SJSA1 (cell line): ENCODE measurements around the gene ATP2C2. TPM values are rescaled to one million over a fixed set of nuclear protein-coding genes. Genes with fewer than 3 reads are reported as not detected.

Source experiments
- DNase-seq, 2 experiments: peaks; one replicate each; pipeline ENCODE4 v3.0.0-alpha.2; 2015 to 2020; ENCODE audit warnings: low spot score in 2 of 2, low read depth in 1 of 2
- H3K27ac ChIP-seq: fragments of 250-450 bp; sonication (Bioruptor Pico); 2 replicates; pipeline ENCODE4 v1.5.1; 2020; ENCODE audit warnings: mild to moderate bottlenecking, moderate library complexity
- H3K27me3 ChIP-seq: fragments of 250-450 bp; sonication (Bioruptor Pico); replicated peaks from 2 replicates; pipeline ENCODE4 v1.5.1; 2020; ENCODE audit warnings: mild to moderate bottlenecking, moderate library complexity
- H3K36me3 ChIP-seq: fragments of 250-450 bp; sonication (Bioruptor Pico); 2 replicates; pipeline ENCODE4 v1.5.1; 2020; ENCODE audit warnings: mild to moderate bottlenecking
- H3K4me1 ChIP-seq: fragments of 250-450 bp; sonication (Bioruptor Pico); replicated peaks from 2 replicates; pipeline ENCODE4 v1.6.1; 2021; ENCODE audit warnings: mild to moderate bottlenecking
- H3K4me3 ChIP-seq: fragments of 250-450 bp; sonication (Bioruptor Pico); 2 replicates; pipeline ENCODE4 v1.5.1; 2020; ENCODE audit warnings: mild to moderate bottlenecking
- H3K9me3 ChIP-seq: fragments of 250-450 bp; sonication (Bioruptor Pico); replicated peaks from 2 replicates; pipeline ENCODE4 v1.5.1; 2020; ENCODE audit warnings: mild to moderate bottlenecking
- total RNA-seq: library from RNA; depleted of rRNA; stranded (reverse); fragments of >200 nt; shearing (Covaris generic); gene quantifications from 2 replicates; pipeline ENCODE4 v1.2.3, GENCODE V29; 2014

Gene ATP2C2
- total RNA-seq, 1 experiment from 2014 or later, result not detected

DNA sequence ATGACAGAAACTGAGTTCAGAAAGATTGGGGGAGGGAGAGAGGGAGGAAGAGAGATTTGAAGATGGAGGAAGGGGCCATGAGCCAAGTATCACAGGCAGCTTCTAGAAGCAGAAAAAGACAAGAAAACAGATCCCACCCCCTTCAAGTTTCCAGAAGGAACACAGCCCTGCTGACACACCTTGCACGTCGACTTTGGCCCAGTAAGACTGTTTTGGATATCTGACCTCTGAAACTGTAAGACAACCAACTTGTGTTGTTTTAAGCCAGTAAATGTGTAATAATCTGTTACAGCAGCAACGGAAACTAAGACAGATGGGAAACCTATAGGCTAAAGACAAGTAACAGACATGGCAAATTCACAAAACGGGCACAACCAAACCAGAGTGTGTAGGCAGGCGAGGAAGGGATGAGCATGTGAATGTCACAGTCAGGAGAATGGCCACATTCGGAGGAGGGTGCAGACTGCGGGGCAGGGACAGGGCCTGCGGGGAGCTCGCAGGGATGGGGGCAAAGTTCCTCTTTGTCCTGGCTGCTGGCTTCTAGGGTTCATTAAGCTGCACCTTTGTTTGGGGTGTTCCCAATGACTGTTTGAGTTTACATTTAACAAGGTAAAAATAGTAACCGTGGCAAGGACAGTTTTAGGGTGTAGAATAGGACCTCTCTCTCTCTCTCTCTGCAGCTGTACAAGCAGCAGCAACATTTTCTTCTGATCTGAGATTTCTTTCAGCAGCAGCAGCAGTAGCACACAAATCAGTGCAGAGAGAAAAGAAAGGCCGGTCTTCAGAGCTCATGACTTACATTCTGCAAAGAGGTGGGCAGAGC is 18.3 kb upstream of the ATP2C2 start:
- no peak overlapping the region for H3K4me3 ChIP-seq
- H3K36me3 ChIP-seq, result no peaks in the 10 kb centered on the region
- no peak for DNase-seq
- H3K27me3 ChIP-seq, result 0 out of 2 replicates have a peak, but pooled peaks cover 3% of the 10 kb centered on the region
- H3K27ac ChIP-seq, result no peak overlapping the region
- no peaks in the 10 kb centered on the region for H3K4me1 ChIP-seq
- H3K9me3 ChIP-seq, result 0 out of 2 replicates have a peak, but pooled peaks cover 3% of the 10 kb centered on the region

GRCh38 chr16:84350685-84351400 is 17.5 kb upstream of the ATP2C2 start:
- Histone ChIP-seq H3K36me3 (no peaks in the 10 kb centered on the region), H3K4me3 (no peak overlapping the region), H3K27ac (no peak overlapping the region), H3K27me3 (0 out of 2 replicates have a peak, but pooled peaks cover 3% of the 10 kb centered on the region), H3K9me3 (0 out of 2 replicates have a peak, but pooled peaks cover 3% of the 10 kb centered on the region), H3K4me1 (peaks cover 3% of the 10 kb centered on the region)
- no peak for DNase-seq

- no peak overlapping the region for H3K4me3 ChIP-seq
- no peak overlapping the region for H3K27ac ChIP-seq
- H3K36me3 ChIP-seq, result no peaks in the 10 kb centered on the region
- peaks cover 11% of the 10 kb centered on the region for H3K4me1 ChIP-seq
- 0 out of 2 replicates have a peak, but pooled peaks cover 3% of the 10 kb centered on the region for H3K27me3 ChIP-seq
- DNase-seq, result no peak
- H3K9me3 ChIP-seq, result 0 out of 2 replicates have a peak, but pooled peaks cover 3% of the 10 kb centered on the region
Observed at GRCh38 chr16:84351630-84352029, 16.7 kb upstream of the ATP2C2 start.

DNA sequence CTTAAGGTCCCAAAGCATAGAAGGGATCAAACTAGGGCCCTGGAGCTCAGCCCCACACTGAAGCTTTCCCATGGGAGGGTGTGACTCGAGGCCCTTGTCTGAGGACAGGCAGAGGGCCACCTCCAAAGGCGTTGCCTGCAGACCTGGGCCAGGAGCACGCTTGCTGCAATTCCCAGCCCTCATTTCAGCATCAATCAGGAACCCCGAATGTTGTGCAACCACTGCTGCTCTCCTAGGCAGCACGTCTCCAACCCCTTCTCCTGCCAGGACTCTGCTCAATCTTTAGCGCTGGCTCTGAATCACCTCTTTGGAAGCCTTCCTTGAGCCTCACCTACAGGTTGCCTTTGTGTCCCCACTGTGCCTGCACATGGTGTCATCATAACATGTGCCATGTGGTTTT is 14.0 kb upstream of the ATP2C2 start:
- Histone ChIP-seq H3K4me3 (no peak overlapping the region), H3K4me1 (peaks cover 27% of the 10 kb centered on the region), H3K36me3 (no peaks in the 10 kb centered on the region), H3K27me3 (no peaks in the 10 kb centered on the region), H3K9me3 (0 out of 2 replicates have a peak, but pooled peaks cover 3% of the 10 kb centered on the region), H3K27ac (no peak overlapping the region)
- no peak for DNase-seq

- Histone ChIP-seq H3K4me3 (no peak overlapping the region), H3K27ac (no peak overlapping the region), H3K9me3 (0 out of 2 replicates have a peak, but pooled peaks cover 3% of the 10 kb centered on the region), H3K36me3 (no peaks in the 10 kb centered on the region), H3K27me3 (no peaks in the 10 kb centered on the region), H3K4me1 (peaks cover 29% of the 10 kb centered on the region)
- no peak for DNase-seq
Observed at GRCh38 chr16:84355149-84355548, 13.2 kb upstream of the ATP2C2 start.

DNA sequence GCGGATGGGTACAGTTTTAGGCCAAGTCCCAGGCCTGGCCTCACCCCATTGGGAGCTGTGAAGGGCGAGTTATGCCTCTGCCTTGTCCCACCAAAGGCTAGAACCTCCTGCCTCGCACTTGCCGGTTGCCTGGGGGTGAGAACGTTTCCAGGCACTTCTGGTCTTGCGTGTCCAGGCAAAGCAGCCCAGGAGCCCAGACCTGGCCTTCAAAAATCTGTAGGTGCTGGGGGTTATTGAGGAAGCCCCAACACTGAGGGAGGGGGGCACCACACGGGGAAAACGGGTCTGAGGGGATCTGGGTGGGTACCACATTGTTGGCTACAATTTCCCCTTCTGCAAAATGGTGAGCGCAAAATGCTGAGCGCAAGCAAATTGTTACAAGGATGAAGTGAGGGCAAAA is 12.2 kb upstream of the ATP2C2 start:
- Histone ChIP-seq H3K4me1 (peaks cover 33% of the 10 kb centered on the region), H3K27me3 (no peaks in the 10 kb centered on the region), H3K36me3 (no peaks in the 10 kb centered on the region), H3K9me3 (0 out of 2 replicates have a peak, but pooled peaks cover 3% of the 10 kb centered on the region), H3K4me3 (no peak overlapping the region), H3K27ac (peak overlapping the region; percentile 31; the same call in 1 of the 2 replicates)
- no peak for DNase-seq

- Histone ChIP-seq H3K9me3 (0 out of 2 replicates have a peak, but pooled peaks cover 3% of the 10 kb centered on the region), H3K27me3 (no peaks in the 10 kb centered on the region), H3K27ac (peak overlapping the region; percentile 31), H3K4me1 (peaks cover 33% of the 10 kb centered on the region), H3K4me3 (no peak overlapping the region), H3K36me3 (no peaks in the 10 kb centered on the region)
- peak in 1 of 2 experiments; percentile 69 for DNase-seq
Observed at GRCh38 chr16:84356591-84357116, 11.7 kb upstream of the ATP2C2 start.

- Histone ChIP-seq H3K4me3 (no peak overlapping the region), H3K36me3 (no peaks in the 10 kb centered on the region), H3K4me1 (peaks cover 33% of the 10 kb centered on the region), H3K27ac (peak overlapping the region; percentile 31), H3K9me3 (0 out of 2 replicates have a peak, but pooled peaks cover 3% of the 10 kb centered on the region), H3K27me3 (no peaks in the 10 kb centered on the region)
- DNase-seq, result peak; percentile 87 to 90
Observed at GRCh38 chr16:84357191-84357651, 11.1 kb upstream of the ATP2C2 start.

GRCh38 chr16:84358601-84359295 is 9.6 kb upstream of the ATP2C2 start:
- Histone ChIP-seq H3K4me3 (no peak overlapping the region), H3K9me3 (0 out of 2 replicates have a peak, but pooled peaks cover 3% of the 10 kb centered on the region), H3K27me3 (no peaks in the 10 kb centered on the region), H3K4me1 (peaks cover 33% of the 10 kb centered on the region), H3K27ac (no peak overlapping the region), H3K36me3 (no peaks in the 10 kb centered on the region)
- DNase-seq, result no peak

DNA sequence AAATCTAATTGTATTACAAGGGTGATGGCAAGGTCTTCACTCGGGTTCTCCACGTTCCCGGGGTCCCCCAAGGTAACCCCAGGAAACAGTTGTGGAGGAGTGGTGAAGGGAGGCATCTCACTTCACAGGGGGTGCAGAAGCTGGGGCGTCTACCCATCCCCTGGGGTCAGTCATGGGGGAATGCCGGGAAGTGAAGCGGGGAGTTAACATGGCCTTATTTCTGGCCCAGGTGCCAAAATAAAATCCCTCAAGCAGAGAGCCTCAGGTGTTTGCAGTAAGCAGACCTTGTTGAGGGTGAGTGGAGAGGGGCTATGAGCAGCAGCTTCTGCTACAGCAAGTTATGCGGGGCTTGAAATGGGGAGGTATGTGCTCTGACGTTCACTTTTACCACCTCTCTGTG is 9.0 kb upstream of the ATP2C2 start:
- Histone ChIP-seq H3K4me3 (no peak overlapping the region), H3K36me3 (no peaks in the 10 kb centered on the region), H3K4me1 (peaks cover 33% of the 10 kb centered on the region), H3K27ac (no peak overlapping the region), H3K27me3 (no peaks in the 10 kb centered on the region), H3K9me3 (0 out of 2 replicates have a peak, but pooled peaks cover 2% of the 10 kb centered on the region)
- DNase-seq, result no peak

DNA sequence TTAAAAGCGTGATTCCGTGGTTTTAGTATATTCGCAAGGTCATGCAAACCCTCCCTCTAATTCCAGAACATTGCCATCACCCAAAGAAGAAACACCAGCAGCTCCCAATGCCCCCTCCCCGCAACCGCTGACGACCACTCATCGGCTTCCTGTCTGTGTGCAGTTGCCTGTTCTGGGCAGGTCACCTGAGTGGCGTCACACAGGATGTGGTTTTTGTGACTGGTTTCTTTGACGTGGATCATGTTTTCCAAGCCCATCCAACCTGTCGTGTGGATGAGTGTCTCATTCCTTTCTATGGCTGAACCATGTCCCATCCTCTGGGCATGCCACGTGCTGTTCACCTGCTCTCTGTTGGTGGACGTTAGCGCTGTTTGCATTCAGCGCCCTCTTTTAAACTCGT is 8.2 kb upstream of the ATP2C2 start:
- Histone ChIP-seq H3K4me1 (peaks cover 33% of the 10 kb centered on the region), H3K4me3 (no peak overlapping the region), H3K9me3 (no peaks in the 10 kb centered on the region), H3K27ac (no peak overlapping the region), H3K27me3 (no peaks in the 10 kb centered on the region), H3K36me3 (no peaks in the 10 kb centered on the region)
- DNase-seq, result no peak

- H3K27me3 ChIP-seq, result no peaks in the 10 kb centered on the region
- DNase-seq, result no peak
- no peak overlapping the region for H3K4me3 ChIP-seq
- peaks cover 31% of the 10 kb centered on the region for H3K4me1 ChIP-seq
- no peak overlapping the region for H3K27ac ChIP-seq
- no peaks in the 10 kb centered on the region for H3K9me3 ChIP-seq
- H3K36me3 ChIP-seq, result no peaks in the 10 kb centered on the region
Observed at GRCh38 chr16:84360748-84361147, 7.6 kb upstream of the ATP2C2 start.

- Histone ChIP-seq H3K9me3 (no peaks in the 10 kb centered on the region), H3K4me3 (no peak overlapping the region), H3K4me1 (peaks cover 23% of the 10 kb centered on the region), H3K27ac (no peak overlapping the region), H3K36me3 (no peaks in the 10 kb centered on the region), H3K27me3 (peaks cover 2% of the 10 kb centered on the region; the same call in 1 of the 2 replicates)
- no peak for DNase-seq
Observed at GRCh38 chr16:84361546-84361945, 6.8 kb upstream of the ATP2C2 start.
